Lung (tissue), 12 donors: ENCODE results near the gene ADCY2. TPM values are rescaled to one million over a fixed set of nuclear protein-coding genes. Genes with fewer than 3 reads are reported as not detected.

Experiments used
- ATAC-seq: fragments of 200-7000 bp; cut with Tn5 transposase; one replicate; pipeline ENCODE4 v1.9.1; 2020; ENCODE audit warnings: moderate number of reproducible peaks; ENCODE audit not compliant: insufficient read depth, low FRiP score
- DNase-seq, 3 donors: peaks; one replicate each; pipeline ENCODE4 v3.0.0-alpha.2; 2013 to 2017
- H3K27ac ChIP-seq, 2 donors: one replicate each; pipeline ENCODE4 v1.5.1; 2013; ENCODE audit warnings: mild to moderate bottlenecking in 2 of 2, moderate library complexity in 2 of 2, control low read depth in 1 of 2, inconsistent platforms in 1 of 2, low read depth in 1 of 2, low read length in 1 of 2
- H3K27me3 ChIP-seq, 3 donors: one replicate each; pipeline ENCODE4 v1.5.1; 2013; ENCODE audit warnings: low read length in 2 of 3; ENCODE audit not compliant: control insufficient read depth in 3 of 3, insufficient read depth in 3 of 3
- H3K36me3 ChIP-seq, 4 donors: one replicate each; pipeline ENCODE4 v1.5.1; 2013; ENCODE audit warnings: low read length in 4 of 4, mild to moderate bottlenecking in 1 of 4, moderate library complexity in 1 of 4; ENCODE audit not compliant: control insufficient read depth in 4 of 4, insufficient read depth in 4 of 4
- H3K4me1 ChIP-seq, 5 donors: one replicate each; pipeline ENCODE4 v1.5.1; 2013; ENCODE audit warnings: low read length in 5 of 5, mild to moderate bottlenecking in 2 of 5, moderate library complexity in 1 of 5; ENCODE audit not compliant: control insufficient read depth in 5 of 5, insufficient read depth in 5 of 5
- H3K4me3 ChIP-seq: one replicate; pipeline ENCODE4 v1.5.1; 2013; ENCODE audit warnings: mild to moderate bottlenecking, control low read depth, moderate library complexity
- H3K9ac ChIP-seq, 2 donors: one replicate each; pipeline ENCODE4 v1.5.1; 2013; ENCODE audit warnings: low read length in 2 of 2, control low read depth in 1 of 2; ENCODE audit not compliant: insufficient read depth in 1 of 2
- H3K9me3 ChIP-seq, 4 donors: one replicate each; pipeline ENCODE4 v1.5.1; 2013; ENCODE audit warnings: low read length in 3 of 4, mild to moderate bottlenecking in 1 of 4, moderate library complexity in 1 of 4; ENCODE audit not compliant: control insufficient read depth in 4 of 4, insufficient read depth in 3 of 4
- WGBS, 2 donors: extraction: QIAGEN DNeasy Blood & Tissue Kit; methylation state at CpG; one replicate each; pipeline ENCODE4 v1.1.7; 2013; 5-methylcytosine and 5-hydroxymethylcytosine counted together
- polyA plus RNA-seq, 2 donors: library from polyadenylated mRNA; stranded (reverse); fragments of 200-250 nt; gene quantifications; one replicate each; pipeline ENCODE4 v1.2.1, GENCODE V29; 2013
- total RNA-seq, 2 donors: library from RNA; depleted of rRNA in 1 of 2; stranded (reverse); fragments of >200 nt in 1 of 2; gene quantifications; one replicate each; pipeline ENCODE4 v1.2.1, GENCODE V29; 2014 to 2021
- TF ChIP-seq, protein P1 (sequence below): IDR thresholded peaks from 2 replicates; pipeline ENCODE4 v1.5.1; 2012; ENCODE audit warnings: mild to moderate bottlenecking; ENCODE audit errors: control extremely low read depth, extremely low read depth
- donor health status: control.
- donor health status: control.
- donor health status: Bipolar disorder and iron deficiency.
- donor health status: healthy.
- donor health status: DM: yes; HTN: yes; CAD: no.

ADCY2 gene
- total and polyA plus RNA-seq, 4 donors: 0.10 to 3.5 (median 0.84) TPM

DNA sequence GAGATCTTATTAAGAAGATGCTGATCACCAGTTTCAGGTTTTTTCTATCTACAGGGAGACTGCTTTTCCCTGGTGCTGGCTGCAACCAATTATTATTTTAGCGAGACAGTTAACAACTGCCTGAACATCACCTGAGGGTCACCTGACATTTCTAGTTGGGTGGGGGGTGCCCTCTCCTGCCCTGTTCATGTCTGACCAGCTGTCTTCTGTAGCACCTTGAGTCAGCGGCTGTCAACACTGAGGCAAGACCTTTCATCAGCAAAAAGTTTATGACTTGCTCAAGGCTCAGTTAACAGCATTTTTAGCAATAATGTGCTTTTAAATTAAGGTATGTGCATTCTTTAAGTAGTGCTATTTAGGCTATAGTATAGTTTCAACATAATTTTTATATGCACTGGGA, 58.0 kb downstream of the ADCY2 start:
- ATAC-seq (no peak), DNase-seq (no peak)
- Histone ChIP-seq H3K36me3 (no peaks in the 10 kb centered on the region), H3K9me3 (peaks cover 0 to 6% (median 0%) of the 10 kb centered on the region in 4 donors), H3K27me3 (no peaks in the 10 kb centered on the region), H3K4me1 (peaks cover 0 to 3% (median 0%) of the 10 kb centered on the region in 5 donors), H3K9ac (no peak overlapping the region), H3K27ac (no peak overlapping the region), H3K4me3 (no peak overlapping the region)
- WGBS, 2 donors: 97 to 98% methylated on average over 2 of the region's 2 CpGs
- TF ChIP-seq, protein P1, sequence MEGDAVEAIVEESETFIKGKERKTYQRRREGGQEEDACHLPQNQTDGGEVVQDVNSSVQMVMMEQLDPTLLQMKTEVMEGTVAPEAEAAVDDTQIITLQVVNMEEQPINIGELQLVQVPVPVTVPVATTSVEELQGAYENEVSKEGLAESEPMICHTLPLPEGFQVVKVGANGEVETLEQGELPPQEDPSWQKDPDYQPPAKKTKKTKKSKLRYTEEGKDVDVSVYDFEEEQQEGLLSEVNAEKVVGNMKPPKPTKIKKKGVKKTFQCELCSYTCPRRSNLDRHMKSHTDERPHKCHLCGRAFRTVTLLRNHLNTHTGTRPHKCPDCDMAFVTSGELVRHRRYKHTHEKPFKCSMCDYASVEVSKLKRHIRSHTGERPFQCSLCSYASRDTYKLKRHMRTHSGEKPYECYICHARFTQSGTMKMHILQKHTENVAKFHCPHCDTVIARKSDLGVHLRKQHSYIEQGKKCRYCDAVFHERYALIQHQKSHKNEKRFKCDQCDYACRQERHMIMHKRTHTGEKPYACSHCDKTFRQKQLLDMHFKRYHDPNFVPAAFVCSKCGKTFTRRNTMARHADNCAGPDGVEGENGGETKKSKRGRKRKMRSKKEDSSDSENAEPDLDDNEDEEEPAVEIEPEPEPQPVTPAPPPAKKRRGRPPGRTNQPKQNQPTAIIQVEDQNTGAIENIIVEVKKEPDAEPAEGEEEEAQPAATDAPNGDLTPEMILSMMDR: no peak

DNA sequence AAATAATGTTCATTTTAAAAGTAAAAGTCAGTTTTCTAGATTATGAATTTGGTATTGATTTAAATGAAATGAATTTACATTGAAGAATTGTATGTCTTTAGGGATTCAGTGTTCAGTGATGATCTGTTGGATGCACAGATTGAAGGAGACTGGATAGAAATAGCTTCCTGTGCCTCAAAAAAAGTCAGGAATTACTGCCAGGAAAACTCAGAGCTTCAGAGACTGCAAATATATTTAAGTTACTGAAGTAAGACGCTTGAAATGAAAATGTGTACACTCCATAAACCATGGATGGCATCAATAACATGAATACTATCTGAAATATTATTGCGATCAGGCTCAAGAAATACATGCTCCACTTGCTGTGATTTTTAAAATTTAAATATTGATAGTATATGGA, 60.3 kb downstream of the ADCY2 start:
- peaks cover 0 to 3% (median 0%) of the 10 kb centered on the region in 5 donors for H3K4me1 ChIP-seq
- ATAC-seq (no peak), DNase-seq (no peak)
- H3K27ac ChIP-seq: no peak overlapping the region
- H3K36me3 ChIP-seq: no peaks in the 10 kb centered on the region
- H3K9ac ChIP-seq: no peak overlapping the region
- H3K4me3 ChIP-seq: no peak overlapping the region
- peaks cover 0 to 8% (median 0%) of the 10 kb centered on the region in 4 donors for H3K9me3 ChIP-seq
- WGBS, 2 donors: 90% methylated on average over 2 of the region's 2 CpGs
- TF ChIP-seq, protein P1: no peak
- no peaks in the 10 kb centered on the region for H3K27me3 ChIP-seq

DNA sequence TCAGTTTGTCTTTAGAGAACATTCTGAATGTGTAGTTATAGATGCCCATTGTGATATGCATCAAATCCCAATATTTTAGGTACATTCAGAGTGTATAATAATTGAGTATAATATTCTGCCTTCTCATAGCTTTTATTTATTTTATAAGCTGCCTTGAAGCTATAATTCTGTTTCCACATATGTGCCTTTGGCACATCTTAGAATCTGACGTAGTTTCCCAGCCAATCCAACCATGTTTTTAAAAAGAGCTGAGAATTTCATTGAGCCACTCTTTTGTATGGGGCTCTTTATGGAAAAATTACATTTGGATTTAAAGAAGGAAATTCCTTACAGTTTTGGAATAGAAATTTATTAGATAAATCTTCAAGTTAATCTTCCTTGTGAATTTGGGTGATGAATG, 65.4 kb downstream of the ADCY2 start:
- no peak for DNase-seq
- no peaks in the 10 kb centered on the region for H3K27me3 ChIP-seq
- H3K4me1 ChIP-seq: peaks cover 0 to 3% (median 0%) of the 10 kb centered on the region in 5 donors
- H3K9me3 ChIP-seq: peaks cover 0 to 11% (median 0%) of the 10 kb centered on the region in 4 donors
- H3K9ac ChIP-seq: no peak overlapping the region
- TF ChIP-seq, protein P1: no peak
- WGBS, 2 donors: 85 to 89% methylated on average over 1 of the region's 1 CpG
- H3K4me3 ChIP-seq: no peak overlapping the region
- no peak overlapping the region for H3K27ac ChIP-seq
- ATAC-seq: no peak
- no peaks in the 10 kb centered on the region for H3K36me3 ChIP-seq

DNA sequence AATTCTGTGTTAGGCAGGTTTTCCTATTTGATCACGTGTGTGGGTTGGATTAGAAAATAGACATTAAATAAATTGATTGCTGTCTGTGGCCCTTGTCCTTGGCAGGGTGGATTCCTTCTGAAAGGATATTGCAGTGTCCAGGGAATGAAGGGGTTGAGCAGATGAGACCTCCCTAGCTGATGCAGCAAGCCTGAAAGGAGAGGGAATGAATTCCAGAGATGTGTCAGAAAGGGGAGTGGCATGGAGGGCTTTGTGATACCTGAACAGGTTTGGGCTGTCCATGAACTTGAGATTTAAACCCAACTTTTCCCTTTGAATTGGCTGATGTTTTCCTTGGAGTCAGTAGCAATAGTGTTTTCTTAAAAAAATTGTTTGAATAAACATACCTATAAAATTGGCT, 66.8 kb downstream of the ADCY2 start:
- Histone ChIP-seq H3K9ac (no peak overlapping the region), H3K4me1 (peaks cover 0 to 3% (median 0%) of the 10 kb centered on the region in 5 donors), H3K27ac (no peak overlapping the region), H3K9me3 (peaks cover 0 to 8% (median 0%) of the 10 kb centered on the region in 4 donors), H3K4me3 (no peak overlapping the region), H3K36me3 (no peaks in the 10 kb centered on the region), H3K27me3 (no peaks in the 10 kb centered on the region)
- TF ChIP-seq, protein P1: no peak
- ATAC-seq: no peak
- WGBS, 2 donors: 79 to 81% methylated on average over 1 of the region's 1 CpG
- no peak for DNase-seq
